T follicular helper cell (primary cell): ENCODE data around the gene CEP135.
"Not testable (repeated sequence)": the region's sequence is repeated elsewhere in the genome, so short reads cannot be mapped to it uniquely, and the experiment has no call there.

Experiments
- DNase-seq: peaks from one replicate; pipeline ENCODE4 v3.0.0-alpha.2; 2020; ENCODE audit warnings: low read depth

Gene CEP135

DNA sequence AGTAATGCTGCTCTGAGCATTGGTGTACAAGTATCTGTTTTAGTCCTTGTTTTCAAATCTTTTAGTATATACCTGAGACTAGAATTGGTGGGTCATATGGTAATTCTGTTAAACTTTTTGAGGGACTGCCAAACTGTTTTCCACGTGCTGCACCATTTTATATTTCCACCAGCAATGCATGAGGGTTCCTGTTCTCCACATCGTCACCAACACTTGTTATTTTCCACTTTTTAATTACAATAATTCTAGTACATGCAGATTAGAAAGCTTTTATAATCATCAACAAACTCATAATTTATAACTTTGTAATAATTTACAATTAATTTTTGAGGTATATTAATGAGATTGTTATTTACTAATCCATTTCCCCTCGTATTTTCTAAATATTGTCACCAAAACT, 79.4 kb downstream of the CEP135 start:
- no peak for DNase-seq

DNA sequence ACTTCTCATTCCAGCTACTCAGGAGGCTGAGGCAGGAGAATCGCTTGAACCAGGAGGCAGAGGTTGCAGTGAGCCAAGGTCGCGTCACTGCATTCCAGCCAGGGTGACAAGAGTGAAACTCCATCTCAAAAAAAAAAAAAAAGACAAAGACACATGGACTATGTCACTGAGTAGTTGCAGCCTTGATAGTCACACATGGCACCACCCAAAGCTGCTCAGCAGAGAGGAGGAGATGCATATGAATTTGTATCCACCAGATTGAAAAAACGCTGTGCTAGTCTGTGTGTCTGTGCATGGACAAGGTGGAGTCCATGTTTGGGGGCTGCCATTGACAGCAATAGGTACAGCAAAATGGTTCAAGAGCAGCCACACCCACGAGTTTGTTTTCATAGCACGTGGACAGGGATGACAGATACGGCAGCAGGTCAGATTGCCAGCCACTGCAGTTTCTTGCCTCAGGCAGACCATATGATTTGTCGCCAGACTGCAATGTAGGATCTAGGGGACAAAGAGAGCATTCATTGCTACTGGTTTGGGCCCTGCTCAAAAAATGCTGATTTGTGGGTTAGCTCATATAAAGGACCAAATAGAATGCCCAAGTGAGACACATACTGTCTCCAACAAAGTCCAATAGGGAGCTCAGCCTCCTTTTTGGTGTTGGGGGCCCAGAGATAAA, 89.9 kb downstream of the CEP135 start:
- no peak for DNase-seq

DNA sequence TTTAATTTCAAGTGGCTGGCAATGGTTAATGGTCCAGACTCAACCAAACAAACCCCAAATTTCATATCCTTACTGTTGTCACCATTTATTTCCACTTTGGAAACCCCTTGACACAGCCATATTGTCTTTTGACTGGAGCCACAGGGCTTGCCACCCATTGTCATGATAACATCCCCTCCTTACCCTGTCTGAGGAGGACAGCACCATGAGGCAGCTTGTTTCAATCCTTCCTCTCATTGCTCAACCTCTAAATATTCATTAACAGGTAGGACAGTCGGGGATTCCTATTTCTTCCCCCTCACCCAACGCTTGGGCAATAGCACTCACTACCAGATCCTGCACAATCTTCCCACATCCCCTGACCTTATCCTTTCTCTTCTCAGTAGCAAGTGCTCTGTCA, 92.1 kb downstream of the CEP135 start:
- DNase-seq = no peak

DNA sequence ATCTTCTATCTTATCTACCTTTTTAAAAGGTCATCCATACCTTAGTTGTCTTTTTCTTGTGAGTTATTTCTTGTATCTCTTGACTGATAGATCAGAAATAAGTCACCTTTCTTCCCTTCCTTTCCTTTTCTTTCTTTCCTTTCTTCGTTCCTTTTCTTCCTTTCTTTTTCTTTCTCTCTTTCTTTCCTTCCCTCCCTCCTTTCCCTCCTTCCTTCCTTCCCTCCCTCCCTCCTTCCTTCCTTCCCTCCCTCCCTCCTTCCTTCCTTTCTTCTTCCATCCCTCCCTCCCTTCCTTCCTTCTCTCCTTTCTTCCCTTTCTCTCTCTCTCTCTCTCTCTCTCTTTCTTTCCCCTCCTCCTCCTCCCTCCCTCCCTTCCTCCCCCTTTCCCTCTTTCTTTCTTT, 93.5 kb downstream of the CEP135 start:
- DNase-seq = no peak

DNA sequence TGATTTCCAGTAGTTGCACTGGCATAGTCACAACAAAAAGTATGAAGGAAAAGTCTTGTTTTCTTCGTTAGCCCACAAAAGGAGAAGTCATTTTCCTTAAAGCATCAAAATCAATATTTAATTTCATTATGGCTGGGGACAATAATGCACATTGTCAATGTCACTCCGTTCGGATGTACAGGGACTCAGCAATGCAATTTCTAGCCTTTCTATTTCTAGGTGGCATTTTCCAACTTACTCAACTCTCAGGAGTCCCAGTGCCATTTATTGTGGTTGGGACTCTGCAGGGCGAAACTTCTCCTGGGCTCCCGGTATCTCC, 99.6 kb downstream of the CEP135 start:
- no peak for DNase-seq

DNA sequence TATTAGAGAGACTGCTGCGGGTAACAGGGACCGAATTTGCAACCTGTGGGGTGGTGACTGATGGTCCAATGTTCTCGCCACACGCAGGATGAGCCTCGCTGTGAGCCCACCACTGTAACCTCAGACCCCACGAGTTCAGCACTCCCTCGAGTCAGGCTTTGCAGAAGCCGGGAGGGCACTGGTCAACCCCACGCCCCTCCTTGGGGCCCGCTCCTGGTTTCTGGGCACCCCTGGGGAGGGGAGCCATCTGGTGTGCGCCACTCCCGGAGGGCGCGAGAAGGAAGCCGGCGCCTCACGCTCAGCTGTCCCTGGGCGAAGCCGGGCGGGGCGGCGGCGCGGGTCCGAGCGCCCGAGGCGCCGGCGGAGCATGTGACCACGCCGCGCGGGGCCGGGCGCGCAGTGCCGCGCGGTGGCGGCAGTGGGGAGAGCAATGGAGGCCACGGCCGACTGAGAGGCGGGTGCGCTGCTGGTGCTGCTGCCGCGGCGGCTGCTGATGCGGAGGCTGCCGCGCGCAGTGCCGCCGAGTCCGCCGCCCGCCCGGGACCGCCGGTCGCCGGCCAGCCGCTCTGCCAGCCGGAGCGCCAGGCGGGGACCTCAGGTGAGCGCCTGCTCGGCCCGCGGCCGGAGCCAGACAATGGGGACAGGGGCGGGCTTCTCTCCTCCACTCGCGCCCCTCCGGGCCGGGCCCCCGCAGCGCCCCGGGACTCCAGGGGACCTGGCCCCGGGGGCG, 100.1 kb downstream of the CEP135 start:
- DNase-seq = no peak

DNA sequence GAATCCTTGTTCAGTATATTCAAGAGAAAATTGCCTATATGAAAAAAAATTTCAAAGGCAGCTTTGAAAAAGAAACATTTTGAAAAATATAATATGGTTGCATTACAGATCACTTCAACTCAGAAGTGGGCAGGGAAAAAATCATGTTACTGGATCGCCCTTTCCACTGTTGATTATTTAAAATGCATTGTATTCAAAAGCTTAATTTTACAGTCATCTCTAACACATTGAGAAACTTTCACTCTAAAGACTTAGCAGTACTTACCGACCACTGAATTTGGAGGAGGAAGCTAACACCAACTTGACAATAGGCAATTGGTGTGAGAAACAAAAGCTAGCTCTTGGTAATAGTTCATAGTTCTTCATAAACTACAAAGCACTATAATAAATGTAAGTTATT, 101.9 kb downstream of the CEP135 start:
- no peak for DNase-seq

DNA sequence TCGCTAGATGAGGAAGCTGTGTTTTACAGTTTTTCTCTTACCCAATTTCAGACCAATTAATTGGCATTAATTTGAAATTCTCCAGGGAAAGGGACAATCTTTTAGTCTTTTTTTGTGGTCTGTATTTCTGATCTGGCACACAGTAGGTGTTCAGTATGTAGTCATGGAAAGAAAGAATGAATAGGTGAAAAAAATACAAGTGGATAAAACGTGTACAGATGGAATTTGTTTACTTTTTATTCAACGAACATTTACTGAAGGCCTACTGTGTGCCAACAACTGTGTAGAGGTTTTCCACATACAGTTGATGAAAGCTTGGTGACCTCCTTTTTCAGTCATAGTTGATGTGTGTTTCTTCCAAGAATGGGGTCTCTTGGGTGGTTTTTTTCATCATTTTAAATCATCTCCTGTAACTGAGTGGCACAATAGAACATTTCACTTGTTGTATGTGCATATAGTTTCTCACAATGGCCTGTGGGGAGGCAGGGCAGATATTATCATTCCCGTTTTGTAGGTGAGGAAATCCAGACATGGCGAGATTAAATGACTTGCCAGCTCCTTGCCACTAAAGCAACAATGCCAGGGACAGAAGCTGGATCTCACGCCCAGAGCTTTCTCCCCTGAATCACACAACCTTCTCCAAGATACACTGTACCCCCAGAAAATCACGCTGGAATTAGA, 102.4 kb downstream of the CEP135 start:
- no peak for DNase-seq

DNA sequence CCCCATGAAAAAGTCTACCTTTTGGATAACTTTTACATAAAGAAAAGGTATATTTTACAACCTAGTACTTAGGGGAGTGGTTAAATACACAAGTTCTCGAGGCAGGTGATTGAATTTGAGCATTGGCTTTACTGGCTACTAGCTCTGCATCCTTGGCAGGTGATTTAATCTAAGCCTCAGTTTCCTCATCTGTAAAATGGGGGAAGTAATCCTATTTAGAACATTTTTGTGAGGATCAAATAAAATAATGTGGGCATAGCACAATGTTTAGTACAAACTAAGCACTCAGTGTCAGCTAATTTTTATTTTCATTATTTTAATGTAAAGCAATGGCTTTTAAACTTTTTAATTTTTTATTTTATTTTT, 102.9 kb downstream of the CEP135 start:
- DNase-seq = no peak

DNA sequence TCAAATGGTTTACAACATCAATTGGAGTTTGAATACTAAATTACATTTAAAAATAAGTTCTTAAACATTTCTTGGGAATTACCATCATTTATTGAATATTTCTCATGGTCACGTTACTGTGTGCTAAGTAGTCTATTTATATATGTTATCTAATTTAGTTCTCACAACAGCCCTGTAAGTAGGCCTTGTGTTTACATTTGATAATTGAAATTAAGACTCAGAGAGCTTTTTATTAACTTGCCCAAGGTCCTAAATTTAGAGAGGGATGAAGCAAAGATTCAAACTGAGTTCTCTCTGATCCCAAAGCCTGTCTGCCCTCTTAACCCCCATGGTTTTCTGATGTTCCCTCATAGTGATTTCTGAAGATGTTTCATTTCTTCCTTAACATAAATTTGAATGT, 103.7 kb downstream of the CEP135 start:
- no peak for DNase-seq

DNA sequence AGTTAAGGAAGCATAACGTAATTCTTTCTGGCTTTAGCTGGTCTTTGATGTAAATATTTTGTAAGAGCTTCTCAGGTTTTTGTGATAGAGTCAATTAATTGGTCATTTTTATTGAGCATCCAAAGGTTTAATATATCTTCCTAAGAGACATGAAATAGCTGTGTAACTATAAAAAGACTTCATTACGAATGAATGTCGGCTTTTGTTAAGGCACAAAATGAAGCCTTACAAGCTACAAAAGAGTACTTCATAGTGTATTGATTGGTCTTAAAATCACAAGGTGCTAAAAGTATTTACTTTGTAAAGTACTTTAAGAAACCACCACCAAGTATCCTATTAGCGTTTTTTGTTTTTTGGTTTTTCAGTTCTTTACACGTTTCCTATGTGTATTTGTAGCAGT, 104.2 kb downstream of the CEP135 start:
- DNase-seq = no peak

DNA sequence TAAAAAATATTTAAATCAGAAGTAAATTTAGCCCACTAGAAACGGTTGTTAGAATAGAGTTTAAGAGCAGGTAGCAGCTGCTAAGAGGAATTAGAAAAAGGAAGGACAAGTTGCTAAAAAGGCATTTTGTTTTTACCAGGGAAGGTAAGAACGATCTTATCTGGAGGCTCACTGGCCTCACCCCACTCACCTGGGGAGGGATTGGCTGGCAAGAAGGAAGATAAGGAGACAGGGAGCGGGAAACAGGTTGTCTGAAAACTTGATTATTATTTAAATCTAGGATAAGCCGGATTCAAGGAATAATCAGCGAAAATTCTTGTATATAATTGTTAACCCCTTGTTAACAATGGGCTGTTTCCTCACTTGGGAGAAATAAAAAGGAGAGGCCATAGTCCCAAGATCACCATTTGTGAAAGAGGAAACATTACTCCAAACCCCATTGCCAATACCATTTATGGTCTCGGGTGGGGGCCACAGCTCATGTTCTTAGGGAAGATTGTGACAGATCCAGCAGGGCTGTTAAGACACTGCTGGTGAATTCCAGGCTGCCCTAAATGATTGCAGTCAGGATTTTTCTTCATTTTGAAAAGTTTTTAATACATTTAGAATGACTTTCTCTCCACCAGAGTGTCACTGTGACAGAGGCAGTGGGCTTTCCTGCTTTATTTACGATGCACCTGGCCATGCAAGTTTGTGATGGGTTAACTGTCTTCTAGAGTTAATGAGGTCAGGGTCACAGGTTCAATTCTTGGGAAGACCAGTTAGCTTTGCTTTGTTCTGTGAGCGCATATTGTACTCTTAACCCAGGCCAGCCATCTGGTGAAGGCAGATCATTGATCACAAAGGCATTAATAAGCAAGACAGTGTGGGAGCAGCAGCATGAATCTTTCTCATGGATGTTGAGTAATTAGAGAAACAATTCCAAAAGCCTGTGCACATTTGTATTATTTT, 106.6 kb downstream of the CEP135 start:
- DNase-seq = no peak

DNA sequence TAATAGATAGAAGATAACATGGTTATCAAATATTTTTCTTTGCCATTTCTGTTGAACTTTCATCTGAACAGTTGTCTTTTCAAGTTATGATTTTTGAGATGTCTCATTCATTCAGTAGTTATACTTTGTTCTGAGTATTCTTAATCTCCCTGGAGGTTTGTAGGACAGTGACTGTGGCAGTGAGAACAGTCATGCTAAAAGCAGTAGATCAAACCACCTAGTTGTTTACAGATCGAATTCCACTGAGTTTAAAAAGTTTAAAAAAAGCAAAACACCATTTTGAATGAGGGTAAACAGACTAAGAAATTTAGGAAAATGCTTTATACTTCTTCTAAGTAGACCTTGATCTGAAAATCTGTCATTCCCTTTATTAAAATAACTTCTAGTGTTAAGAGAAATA, 107.2 kb downstream of the CEP135 start:
- DNase-seq = no peak

DNA sequence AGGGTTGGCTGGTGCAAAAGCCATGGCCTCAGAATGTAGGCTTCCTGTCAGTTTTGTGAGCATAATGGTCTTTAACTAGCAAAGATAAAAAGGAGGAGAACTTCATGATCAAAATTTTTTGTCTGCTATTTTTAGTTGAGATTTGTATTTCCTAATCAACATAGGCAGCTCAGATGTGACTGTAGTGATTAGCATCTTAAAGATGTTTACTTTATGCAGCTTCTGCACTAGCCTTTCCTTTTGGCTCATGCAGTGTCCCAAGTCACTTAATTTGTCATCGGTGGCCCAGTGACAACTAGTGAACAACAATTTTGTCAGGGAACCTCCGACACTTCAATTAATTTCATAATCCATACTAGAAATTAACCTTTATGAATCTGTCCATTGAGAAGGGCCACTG, 109.8 kb downstream of the CEP135 start:
- DNase-seq = no peak

DNA sequence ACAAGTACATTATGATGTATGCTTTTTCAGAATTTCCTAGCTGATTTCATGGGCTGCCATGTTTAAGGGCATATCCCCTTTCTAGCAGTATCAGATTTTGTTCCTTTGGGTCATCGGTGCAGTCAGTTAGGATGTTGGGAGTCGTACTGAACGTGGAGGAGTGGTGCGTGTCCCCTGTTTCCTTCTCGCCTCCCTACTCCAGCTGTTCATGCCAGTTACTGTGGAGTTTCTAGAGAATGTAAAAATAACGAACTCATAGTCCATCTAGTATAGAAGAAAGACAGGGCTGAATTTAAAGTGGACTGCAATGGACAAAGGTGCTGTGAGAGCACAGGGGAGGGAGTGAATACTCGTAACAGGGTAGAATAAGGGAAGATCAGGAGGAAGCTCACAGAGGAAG, 111.3 kb downstream of the CEP135 start:
- no peak for DNase-seq

DNA sequence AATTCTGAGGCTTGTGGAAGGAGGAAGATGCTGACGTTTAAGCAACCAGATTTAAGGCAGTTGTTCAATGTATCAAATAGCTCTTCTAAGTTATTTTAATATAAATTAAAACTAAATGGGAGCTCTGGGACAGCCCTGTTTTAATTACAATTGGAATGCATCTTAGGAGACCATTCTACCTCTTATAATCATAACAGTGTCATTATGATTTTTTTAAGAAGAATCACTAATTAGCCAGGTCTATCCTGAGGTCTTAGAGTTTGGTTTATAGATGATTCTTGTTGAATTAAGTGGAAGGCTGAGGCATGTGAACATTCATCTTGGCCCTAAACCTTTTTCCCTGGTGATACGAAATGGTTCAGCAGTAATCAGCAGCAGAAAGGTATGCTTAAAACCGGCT, 113.4 kb downstream of the CEP135 start:
- DNase-seq = no peak

DNA sequence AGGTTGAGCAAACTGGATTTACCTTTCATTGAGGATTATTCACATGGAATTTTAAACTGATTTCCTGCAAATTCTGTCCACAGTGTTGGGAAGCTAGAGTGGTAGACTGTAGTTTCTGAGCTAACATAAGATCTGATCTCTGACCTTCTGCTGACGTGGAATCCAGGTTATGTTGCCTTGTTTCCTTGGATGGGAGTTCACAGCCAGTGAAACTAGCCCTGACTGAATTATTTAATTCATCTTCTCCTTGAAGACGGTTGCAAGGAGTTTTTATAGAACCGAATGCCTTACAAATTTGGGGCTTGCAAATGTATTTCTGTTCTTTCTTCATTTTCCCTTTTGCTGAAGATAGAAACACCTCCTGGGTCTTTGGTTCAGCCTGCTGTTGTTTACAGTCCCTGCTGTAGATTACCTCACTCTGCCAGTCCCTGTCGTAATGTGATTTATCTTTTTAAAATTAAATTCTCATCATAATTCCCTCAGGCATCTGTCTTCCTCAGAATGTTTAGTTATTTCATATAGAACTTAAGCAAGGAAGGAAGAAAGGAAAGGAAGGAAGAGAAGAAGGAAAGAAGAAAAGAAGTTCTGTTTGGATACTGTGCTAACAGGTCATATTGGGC, 113.9 kb downstream of the CEP135 start:
- DNase-seq = no peak

DNA sequence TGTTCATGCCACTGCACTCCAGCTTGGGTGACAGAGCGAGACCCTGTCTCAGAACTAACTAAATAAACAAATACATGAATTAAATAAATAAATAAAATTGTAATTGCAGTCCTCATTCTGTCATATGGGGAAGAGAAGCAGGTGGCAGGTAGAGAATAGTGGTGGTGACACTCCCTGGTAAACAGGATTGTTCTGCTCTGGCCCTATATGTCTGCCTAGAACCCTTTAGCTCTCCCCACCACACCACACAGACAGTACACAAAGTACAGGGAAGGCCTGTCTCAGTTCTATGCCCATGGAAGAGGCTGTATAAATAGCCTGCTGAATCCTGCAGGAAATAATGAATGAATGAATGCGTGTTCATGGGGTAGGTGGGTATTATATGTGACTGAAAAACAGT, 117.7 kb downstream of the CEP135 start:
- DNase-seq = no peak

DNA sequence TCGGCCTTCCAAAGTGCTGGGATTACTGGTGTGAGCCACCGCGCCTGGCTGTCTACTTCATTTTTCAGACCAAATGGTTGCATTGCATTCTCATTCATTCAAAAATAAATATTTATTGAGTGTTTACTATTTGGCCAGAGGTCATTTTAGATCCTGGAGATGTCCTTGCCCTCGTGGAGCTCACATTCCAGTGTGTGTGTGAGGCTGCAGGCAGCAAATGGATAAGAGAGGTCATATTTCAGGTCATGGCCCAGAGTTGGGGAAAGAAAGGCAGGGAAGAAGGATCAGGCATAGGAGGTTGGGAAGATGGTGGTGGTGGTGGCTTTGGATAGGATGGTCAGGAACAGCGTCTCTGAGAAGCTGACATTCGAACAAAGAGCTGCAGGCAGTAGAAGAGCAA, 119.1 kb downstream of the CEP135 start:
- no peak for DNase-seq

DNA sequence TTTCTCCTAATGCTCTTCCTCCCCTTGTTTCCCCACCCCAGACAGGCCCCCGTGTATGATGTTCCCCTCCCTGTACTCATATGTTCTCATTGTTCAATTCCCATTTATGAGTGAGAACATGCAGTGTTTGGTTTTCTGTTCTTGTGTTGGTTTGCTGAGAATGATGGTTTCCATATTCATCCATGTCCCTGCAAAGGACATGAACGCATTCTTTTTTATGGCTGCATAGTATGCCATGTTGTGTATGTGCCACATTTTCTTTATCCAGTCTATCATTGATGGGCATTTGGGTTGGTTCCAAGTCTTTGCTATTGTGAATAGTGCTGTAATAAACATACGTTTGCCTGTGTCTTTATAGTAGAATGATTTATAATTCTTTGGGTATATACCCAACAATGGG, 124.0 kb downstream of the CEP135 start:
- DNase-seq = not testable (repeated sequence)

DNA sequence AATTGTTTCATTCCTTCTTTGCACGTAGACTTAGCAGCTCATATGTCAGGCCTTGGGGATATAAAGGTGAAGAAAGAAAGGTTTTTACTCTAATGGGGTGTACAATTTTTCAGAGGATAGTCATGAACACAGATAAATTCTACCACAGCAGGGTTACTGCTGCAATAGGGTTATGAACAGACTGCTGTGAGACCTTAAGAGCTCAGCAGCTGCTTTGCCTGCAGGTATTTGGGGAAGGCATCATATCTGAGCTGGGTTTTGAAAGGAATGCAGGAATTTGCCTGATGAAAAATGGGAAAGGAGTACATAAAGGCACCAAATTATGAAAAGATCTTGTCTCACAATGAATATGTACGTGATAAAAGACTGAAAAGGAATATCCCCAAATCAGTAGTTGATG, 128.9 kb downstream of the CEP135 start:
- DNase-seq = no peak

DNA sequence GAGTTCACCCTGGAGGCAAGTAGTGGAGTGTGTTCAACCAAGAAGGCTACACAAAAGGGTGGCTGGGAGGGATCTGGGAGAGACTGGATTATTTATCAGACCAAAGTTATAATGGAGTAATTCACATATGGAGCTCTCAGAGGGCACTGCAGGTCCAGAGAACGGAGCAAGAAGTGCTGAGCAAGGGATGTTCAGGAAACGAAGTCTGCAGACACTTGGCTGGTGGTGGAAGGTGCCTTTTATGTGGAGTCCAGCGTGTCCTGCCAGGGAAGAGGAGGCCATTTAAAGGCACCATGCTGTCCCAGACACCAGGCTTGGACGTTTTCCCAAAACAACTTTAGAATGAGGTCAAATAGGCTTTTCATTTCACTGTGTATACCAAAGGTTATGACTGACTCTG, 130.1 kb downstream of the CEP135 start:
- no peak for DNase-seq
